GM13977 (cell line): ENCODE measurements around the gene ACOXL.

Experiments used
- DNase-seq: peaks from one replicate; pipeline ENCODE4 v3.0.0; 2012; ENCODE audit warnings: low spot score
- CTCF ChIP-seq: IDR thresholded peaks from 2 replicates; pipeline ENCODE4 v1.5.1; 2012; ENCODE audit warnings: mild to moderate bottlenecking, control low read depth; ENCODE audit not compliant: insufficient read depth; ENCODE audit errors: extremely low read depth, missing control alignments
- in situ Hi-C: fragments of 300-500 bp; cut with MboI; formaldehyde crosslinking; loops from one replicate; pipeline ENCODE4 v1.12.0; 2022; ENCODE audit warnings: low sequenced_read_pairs, low pct_unique_long_range_greater_than_20kb, mixed read lengths, inconsistent platforms; ENCODE audit not compliant: unreplicated experiment

ACOXL gene

GRCh38 chr2:110861616-110862260 is 129.4 kb downstream of the ACOXL start:
- DNase-seq: no peak
- in situ Hi-C loops: no loop called here
- TF ChIP-seq CTCF: no peak

- no peak for DNase-seq
- TF ChIP-seq CTCF: no peak
- in situ Hi-C loops: no loop called here
Observed at GRCh38 chr2:110863726-110864125, 131.4 kb downstream of the ACOXL start.

- TF ChIP-seq CTCF: no peak
- in situ Hi-C loops: no loop called here
- no peak for DNase-seq
Observed at GRCh38 chr2:110864176-110864575, 131.8 kb downstream of the ACOXL start.

GRCh38 chr2:110864731-110865130 is 132.4 kb downstream of the ACOXL start:
- TF ChIP-seq CTCF: no peak
- in situ Hi-C loops: no loop called here

GRCh38 chr2:110865188-110865587 is 132.8 kb downstream of the ACOXL start:
- peak; percentile 77 for DNase-seq
- no peak for TF ChIP-seq CTCF
- in situ Hi-C loops: no loop called here

More at GRCh38 chr2:110864731-110865130, 132.4 kb downstream of the ACOXL start:
- DNase-seq: no peak

GRCh38 chr2:110866045-110866444 is 133.7 kb downstream of the ACOXL start:
- no peak for TF ChIP-seq CTCF
- DNase-seq: no peak
- in situ Hi-C loops: no loop called here
